C1 segment of cervical spinal cord (tissue), 14 donors: Measurements from ENCODE around the gene PTCHD4.

Experiments
- DNase-seq, 14 donors: peaks; one replicate each; lab custom pipeline; 2025; lab: John Stamatoyannopoulos, UW

The PTCHD4 gene

DNA sequence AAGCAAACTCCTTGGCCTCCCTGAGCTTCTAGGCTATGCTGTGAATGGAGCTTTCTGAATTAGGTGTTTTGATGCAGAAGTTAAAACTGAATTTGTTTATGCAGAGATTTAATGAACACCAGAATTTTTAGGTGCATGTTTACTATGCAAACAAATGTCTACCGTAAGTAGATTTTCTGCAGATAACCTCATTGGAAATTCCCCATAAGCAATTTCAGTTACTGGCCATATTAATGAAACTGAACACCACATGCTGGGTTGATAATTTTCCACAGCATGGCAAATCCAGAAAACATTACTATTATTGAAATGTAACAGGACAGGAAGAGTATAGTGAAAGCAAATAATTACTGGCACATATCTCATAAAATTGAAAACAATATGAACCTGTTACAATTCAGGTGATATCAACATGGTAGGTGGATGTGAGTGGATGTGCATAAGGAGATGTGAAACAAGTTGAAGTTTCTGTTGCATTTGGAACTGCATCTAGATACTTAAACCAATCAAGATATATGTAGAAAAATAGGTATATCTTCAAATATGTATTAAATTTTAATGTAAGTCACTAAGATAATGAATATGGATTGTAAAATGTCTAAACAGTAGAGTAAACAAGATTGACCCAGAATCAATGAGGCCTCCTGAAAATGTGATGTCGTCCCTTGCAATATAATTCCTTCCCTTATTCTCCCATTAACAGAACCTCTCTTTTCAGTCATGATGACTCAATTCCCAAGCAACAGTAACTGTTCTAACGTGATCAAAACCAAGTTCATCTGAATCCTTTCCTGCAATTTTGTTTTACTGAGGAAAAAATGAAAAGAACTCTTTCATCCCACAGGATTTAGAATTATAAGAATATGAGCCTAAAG lies 11.0 kb downstream of the PTCHD4 start:
- no peak for DNase-seq

DNA sequence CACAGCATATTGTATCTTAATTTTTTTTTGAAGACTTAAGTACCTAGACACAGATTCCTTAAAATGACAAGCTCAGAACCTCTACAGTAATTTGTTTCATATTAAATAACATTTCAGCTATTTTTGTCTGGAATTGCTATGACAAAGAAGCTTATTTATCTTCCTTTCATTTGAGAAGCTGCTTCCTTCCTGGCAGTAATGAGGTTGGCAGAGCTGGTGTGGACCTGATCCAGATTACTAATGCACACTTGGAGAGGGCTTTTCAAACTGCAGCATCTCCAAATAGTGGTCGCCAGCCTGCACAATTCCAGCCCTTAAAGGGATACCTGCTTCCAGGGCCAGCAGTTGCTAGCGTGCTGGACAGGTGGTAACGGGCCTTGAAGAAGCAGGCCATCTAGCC lies 12.1 kb downstream of the PTCHD4 start:
- DNase-seq = peak in 2 of 14 donors; percentile 2 to 22

DNA sequence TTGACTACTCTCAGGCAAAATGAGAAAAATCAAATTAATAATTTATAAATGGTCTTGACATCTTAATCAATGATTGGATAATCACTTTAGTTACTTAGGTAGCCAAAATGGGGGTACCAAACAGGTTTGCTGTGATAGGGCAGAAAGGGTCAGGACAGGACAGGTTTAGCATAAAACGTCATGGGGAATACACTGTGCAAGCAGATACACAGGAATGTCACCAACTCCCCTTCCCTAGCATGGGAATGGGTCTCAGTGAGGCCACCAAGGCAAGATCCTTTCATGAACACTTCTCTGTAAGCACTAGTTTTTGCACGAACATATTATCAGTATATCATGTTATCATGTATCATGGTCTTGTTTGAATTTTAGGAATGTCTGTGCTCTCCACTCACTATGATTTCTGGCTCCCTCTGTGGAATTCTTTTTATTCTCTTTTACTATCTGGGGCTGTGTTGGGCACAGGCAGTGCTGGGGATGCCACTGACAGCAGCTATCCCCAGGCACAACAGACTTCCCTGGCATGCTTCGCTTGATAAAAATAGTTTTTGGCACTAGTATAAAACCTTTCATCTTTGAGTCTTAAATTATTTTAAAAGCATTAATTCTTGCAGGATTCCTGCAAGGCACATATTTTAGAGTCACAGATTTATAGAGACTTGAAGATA lies 18.3 kb downstream of the PTCHD4 start:
- DNase-seq = no peak

DNA sequence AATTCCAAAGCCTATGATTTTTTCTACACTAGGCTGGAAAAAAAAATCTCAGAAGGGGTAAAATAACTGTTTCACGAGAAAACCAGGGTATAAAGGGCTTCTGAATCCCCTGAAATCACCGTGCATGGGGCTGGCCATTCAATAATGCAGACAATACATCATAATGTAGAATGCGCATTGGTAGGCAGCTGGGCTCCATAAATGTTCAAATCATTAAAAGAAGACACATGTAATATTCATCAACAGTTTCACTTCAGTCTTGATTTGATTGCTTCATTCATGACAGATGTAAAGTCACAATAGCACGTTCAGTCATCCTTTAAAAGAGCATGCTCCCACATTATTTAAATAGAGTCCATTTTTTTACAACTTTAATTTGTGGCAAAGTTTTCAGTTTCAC lies 20.5 kb downstream of the PTCHD4 start:
- DNase-seq = no peak

- DNase-seq = no peak
These were observed 23.5 kb downstream of the PTCHD4 start for GRCh38 chr6:48087448-48087847.

GRCh38 chr6:48086187-48086586 lies 24.8 kb downstream of the PTCHD4 start:
- no peak for DNase-seq

GRCh38 chr6:48085131-48085741 lies 25.8 kb downstream of the PTCHD4 start:
- no peak for DNase-seq

- no peak for DNase-seq
These were observed 26.8 kb downstream of the PTCHD4 start for GRCh38 chr6:48084201-48084600.

- DNase-seq = no peak
These were observed 30.6 kb downstream of the PTCHD4 start for GRCh38 chr6:48080227-48081009.

- DNase-seq = no peak
These were observed 32.9 kb downstream of the PTCHD4 start for GRCh38 chr6:48078120-48078519.

GRCh38 chr6:48075181-48075580 lies 35.8 kb downstream of the PTCHD4 start:
- DNase-seq = no peak

DNA sequence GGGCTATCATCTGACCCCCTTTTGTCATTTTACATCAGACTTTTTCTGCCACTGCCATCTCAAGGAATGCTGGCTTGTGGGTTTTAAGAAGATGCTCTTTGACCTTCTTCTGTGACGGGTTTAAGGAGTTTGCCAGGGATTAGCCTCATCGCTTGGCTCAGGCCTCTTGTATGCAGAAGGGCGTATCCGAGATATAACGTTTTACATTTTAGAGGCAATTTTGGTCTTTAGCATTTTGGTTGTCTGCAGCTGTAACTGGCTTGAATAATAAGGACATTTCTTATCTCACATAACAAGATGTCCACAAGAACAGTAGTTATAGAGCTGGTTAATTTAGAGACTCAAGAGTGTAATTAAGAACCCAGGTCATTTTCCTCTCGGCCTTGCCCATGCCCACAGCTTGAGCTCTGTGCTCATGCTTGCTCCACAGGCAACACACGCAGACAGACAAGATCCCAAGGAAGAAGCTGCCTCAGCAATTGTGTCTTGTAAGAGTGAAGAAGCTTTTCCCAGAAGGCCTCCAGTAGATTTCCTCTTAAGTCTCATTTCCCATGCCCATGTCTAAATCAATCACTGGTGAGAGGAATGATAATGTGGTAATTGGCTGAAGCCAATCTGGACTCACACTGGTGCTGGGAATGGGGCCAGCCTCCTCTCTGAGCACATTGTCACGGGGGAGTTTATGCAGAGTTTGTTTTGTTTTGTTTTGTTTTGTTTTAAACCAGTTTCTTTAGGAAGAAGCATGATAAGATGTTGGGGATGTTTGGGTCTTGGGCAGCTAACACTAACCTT lies 36.8 kb downstream of the PTCHD4 start:
- peak in 1 of 14 donors; percentile 1 for DNase-seq

DNA sequence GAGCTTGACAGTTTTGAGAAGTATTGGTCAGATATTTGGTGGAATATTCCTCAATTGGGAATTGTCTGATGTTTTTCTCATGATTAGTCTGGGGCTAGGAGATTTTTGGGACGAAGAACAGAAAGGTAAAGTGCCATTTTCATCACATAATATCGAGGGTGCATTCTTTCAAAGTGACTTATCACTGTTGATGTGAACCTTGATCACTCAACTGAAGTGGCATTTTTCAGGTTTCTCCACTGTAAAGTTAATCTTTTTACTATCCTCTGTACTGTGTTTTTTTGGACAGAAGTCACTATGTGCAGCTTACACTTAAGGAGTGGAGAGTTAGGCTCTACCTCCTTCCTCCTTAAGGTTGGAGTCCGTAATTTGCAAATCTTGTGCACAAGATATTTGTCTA lies 39.2 kb downstream of the PTCHD4 start:
- DNase-seq = no peak

- no peak for DNase-seq
These were observed 41.7 kb downstream of the PTCHD4 start for GRCh38 chr6:48069280-48069679.

GRCh38 chr6:48068278-48069251 lies 42.4 kb downstream of the PTCHD4 start:
- peak in 3 of 14 donors; percentile 7 to 28 (median 16) for DNase-seq

- DNase-seq = no peak
These were observed 43.1 kb downstream of the PTCHD4 start for GRCh38 chr6:48067886-48068277.

DNA sequence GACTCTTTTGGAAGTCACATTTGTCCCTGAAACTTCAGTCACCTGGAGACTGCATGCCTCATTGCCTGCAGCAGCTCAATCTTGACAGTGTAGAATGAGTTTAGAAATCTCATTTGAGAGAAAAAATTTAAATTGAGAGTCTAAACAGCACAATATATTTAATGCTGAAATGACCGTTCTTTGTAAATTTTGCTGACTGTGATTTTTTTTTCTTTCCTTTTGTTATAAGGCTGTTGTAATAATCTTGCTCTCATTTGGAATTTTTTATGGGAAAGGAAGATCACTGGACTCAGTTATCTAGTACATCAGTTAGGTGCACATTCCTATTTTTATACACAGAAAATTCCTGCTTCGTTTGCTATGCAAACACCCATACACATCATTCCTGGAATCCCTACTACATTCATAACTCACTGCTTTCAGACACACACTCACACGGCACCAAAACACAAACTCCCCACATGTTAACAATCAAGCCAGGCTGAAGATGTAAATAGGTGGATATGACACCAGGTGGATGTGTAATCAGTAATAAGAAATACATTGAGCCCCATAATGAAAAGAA lies 43.8 kb downstream of the PTCHD4 start:
- DNase-seq = no peak

DNA sequence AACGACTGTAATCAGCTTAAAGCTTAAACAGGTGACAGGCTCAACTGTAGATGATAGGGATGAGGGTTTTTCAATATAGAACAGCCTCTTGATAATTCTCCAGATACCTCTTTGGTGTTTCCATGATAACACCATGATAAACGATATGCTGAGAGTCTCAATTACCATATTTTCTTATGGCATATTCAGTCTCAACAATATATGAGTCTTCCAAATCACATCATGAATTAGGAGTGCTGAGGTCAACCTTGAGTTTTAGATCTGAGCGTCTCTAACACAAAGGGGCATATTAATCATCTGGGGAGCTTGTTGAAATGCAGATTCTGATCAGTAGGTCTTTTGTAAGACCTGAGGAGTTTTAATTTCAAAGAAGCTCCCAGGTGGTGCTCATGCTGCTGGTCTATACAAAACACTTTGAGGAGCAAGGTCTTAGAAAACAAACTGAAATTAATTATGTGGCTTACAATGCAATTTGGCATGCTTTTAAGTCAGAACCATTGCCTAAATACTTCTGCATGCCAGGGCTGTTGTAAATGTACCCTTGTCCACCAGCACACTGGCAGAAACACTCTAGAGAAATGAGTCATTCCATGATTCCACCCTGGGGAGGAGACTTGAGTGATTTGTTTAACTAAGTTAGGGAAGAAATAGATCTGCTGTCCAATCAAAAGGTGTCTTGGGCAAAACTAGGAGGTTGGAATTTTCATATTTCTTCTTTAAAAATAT lies 49.6 kb downstream of the PTCHD4 start:
- no peak for DNase-seq
